Uterus (tissue), 2 donors: ENCODE measurements around the gene SKAP1.

Source experiments
- POLR2A ChIP-seq, 2 donors: fragments of 450-650 bp; IDR thresholded peaks; one replicate each; pipeline ENCODE4 v1.6.1; 2016; ENCODE audit warnings: antibody characterized with exemption in 2 of 2, mild to moderate bottlenecking in 1 of 2, moderate library complexity in 1 of 2
- TF ChIP-seq, protein P1 (sequence below), 4 experiments: fragments of 200-600 bp in 2 of 4; fragments of 450-650 bp in 2 of 4; sonication (generic) in 2 of 4; IDR thresholded peaks; one replicate each; pipeline ENCODE4 v1.5.1; 2016 to 2019; ENCODE audit warnings: antibody characterized with exemption in 4 of 4, mild to moderate bottlenecking in 2 of 4, moderate library complexity in 1 of 4

DNA sequence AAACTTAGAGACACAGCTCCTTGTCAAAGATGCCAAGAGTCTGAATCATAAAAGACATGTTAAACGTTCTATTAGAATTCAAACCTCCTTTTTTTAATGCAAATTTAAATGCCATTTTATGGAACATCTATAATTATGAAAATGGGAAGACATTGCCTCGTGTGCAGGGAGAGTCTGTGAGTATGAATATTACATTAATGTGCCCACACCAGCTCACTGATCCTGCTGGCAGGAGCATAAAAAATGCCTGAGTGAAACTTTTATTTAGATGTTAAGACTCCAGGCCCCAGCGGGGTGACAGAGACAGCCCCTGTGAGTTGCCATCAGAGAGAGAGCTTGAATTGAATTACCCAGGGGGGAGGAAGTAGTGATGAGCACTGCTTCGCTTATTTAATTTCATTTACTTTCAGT lies 237.7 kb downstream of the SKAP1 start:
- TF ChIP-seq POLR2A (IDR thresholded peaks at IDR 0.05) = no peak
- TF ChIP-seq, protein P1, sequence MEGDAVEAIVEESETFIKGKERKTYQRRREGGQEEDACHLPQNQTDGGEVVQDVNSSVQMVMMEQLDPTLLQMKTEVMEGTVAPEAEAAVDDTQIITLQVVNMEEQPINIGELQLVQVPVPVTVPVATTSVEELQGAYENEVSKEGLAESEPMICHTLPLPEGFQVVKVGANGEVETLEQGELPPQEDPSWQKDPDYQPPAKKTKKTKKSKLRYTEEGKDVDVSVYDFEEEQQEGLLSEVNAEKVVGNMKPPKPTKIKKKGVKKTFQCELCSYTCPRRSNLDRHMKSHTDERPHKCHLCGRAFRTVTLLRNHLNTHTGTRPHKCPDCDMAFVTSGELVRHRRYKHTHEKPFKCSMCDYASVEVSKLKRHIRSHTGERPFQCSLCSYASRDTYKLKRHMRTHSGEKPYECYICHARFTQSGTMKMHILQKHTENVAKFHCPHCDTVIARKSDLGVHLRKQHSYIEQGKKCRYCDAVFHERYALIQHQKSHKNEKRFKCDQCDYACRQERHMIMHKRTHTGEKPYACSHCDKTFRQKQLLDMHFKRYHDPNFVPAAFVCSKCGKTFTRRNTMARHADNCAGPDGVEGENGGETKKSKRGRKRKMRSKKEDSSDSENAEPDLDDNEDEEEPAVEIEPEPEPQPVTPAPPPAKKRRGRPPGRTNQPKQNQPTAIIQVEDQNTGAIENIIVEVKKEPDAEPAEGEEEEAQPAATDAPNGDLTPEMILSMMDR (IDR thresholded peaks at IDR 0.05) = no peak
